ENCODE measurements around the gene UBAP1L.
"Not testable (repeated sequence)": the region's sequence is repeated elsewhere in the genome, so short reads cannot be mapped to it uniquely, and the experiment has no call there.

UBAP1L gene

GRCh38 chr15:65115086-65115485 lies at the start of gene UBAP1L:
Gene UBAP1L, minus strand, starts transcription at chr15:65115200. Its CDS starts 8,985 bp downstream, at chr15:65106215.
- no peak for DNase-seq

- no peak for DNase-seq
These were observed 49.1 kb upstream of the UBAP1L start for GRCh38 chr15:65164139-65164538.

GRCh38 chr15:65163041-65163440 lies 48.0 kb upstream of the UBAP1L start:
- no peak for DNase-seq

GRCh38 chr15:65156692-65157091 lies 41.7 kb upstream of the UBAP1L start:
- DNase-seq, result no peak

- DNase-seq, result no peak
These were observed 39.7 kb upstream of the UBAP1L start for GRCh38 chr15:65154720-65155119.

GRCh38 chr15:65147902-65148301 lies 32.9 kb upstream of the UBAP1L start:
- DNase-seq, result no peak

GRCh38 chr15:65146438-65146837 lies 31.4 kb upstream of the UBAP1L start:
- DNase-seq, result no peak

GRCh38 chr15:65138631-65139030 lies 23.6 kb upstream of the UBAP1L start:
- not testable (repeated sequence) for DNase-seq

GRCh38 chr15:65137893-65138292 lies 22.9 kb upstream of the UBAP1L start:
- DNase-seq, result not testable (repeated sequence)

- not testable (repeated sequence) for DNase-seq
These were observed 22.1 kb upstream of the UBAP1L start for GRCh38 chr15:65137089-65137488.

GRCh38 chr15:65134538-65134937 lies 19.5 kb upstream of the UBAP1L start:
- no peak for DNase-seq

GRCh38 chr15:65133548-65134200 lies 18.7 kb upstream of the UBAP1L start, which contains the start of gene PDCD7:
Gene PDCD7, minus strand, starts transcription at chr15:65133808. Its CDS starts 27 bp downstream, at chr15:65133781.
- DNase-seq, result peak; percentile 89 to 90

- peak in 1 of 2 donors; percentile 12 for DNase-seq
These were observed 18.0 kb upstream of the UBAP1L start for GRCh38 chr15:65132878-65133547.

GRCh38 chr15:65130941-65131340 lies 15.9 kb upstream of the UBAP1L start:
- no peak for DNase-seq

GRCh38 chr15:65115542-65115941 lies 542 bp upstream of the UBAP1L start:
- DNase-seq, result no peak

- no peak for DNase-seq
These were observed 4.2 kb downstream of the UBAP1L start for GRCh38 chr15:65110676-65111292.

- DNase-seq, result no peak
These were observed 8.9 kb downstream of the UBAP1L start for GRCh38 chr15:65106011-65106590.

- no peak for DNase-seq
These were observed 10.0 kb downstream of the UBAP1L start for GRCh38 chr15:65105038-65105437.

- no peak for DNase-seq
These were observed 12.1 kb downstream of the UBAP1L start for GRCh38 chr15:65102912-65103311.

GRCh38 chr15:65101891-65102708 lies 12.9 kb downstream of the UBAP1L start:
- no peak for DNase-seq

- DNase-seq, result peak; percentile 36 to 48
These were observed 13.5 kb downstream of the UBAP1L start for GRCh38 chr15:65101411-65101890.

GRCh38 chr15:65100442-65100841 lies 14.6 kb downstream of the UBAP1L start:
- DNase-seq, result no peak
